Vagina (tissue), 2 donors: ENCODE results near the gene CC2D1A. TPM values are rescaled to one million over a fixed set of nuclear protein-coding genes. Genes with fewer than 3 reads are reported as not detected.

ENCODE experiments used
- DNase-seq, 2 donors: peaks; one replicate each; pipeline ENCODE4 v3.0.0-alpha.2; 2017; ENCODE audit errors: extremely low spot score in 2 of 2
- H3K27ac ChIP-seq: fragments of 200-600 bp; sonication (generic); one replicate; pipeline ENCODE4 v1.5.1; 2019
- H3K27me3 ChIP-seq: fragments of 200-600 bp; sonication (generic); one replicate; pipeline ENCODE4 v1.5.1; 2019
- H3K36me3 ChIP-seq, 2 donors: fragments of 200-600 bp; sonication (generic); one replicate each; pipeline ENCODE4 v1.5.1; 2017 to 2019
- H3K4me1 ChIP-seq: fragments of 200-600 bp; sonication (generic); one replicate; pipeline ENCODE4 v1.5.1; 2019
- H3K4me3 ChIP-seq, 2 donors: fragments of 200-600 bp; sonication (generic); 1 replicate in 1 of 2; 2 replicates in 1 of 2; pipeline ENCODE4 v1.5.1; 2016 to 2019
- H3K9me3 ChIP-seq: fragments of 200-600 bp; sonication (generic); one replicate; pipeline ENCODE4 v1.5.1; 2019
- POLR2A ChIP-seq, 2 donors: fragments of 450-650 bp; IDR thresholded peaks; one replicate each; pipeline ENCODE4 v1.6.1; 2017; ENCODE audit warnings: antibody characterized with exemption in 2 of 2, mild to moderate bottlenecking in 2 of 2, moderate library complexity in 2 of 2
- POLR2AphosphoS5 ChIP-seq, 2 donors: sonication (generic); formaldehyde crosslinking; IDR thresholded peaks; one replicate each; pipeline ENCODE4 v1.9.0; 2017; ENCODE audit warnings: antibody characterized with exemption in 2 of 2, mild to moderate bottlenecking in 2 of 2, low read depth in 1 of 2; ENCODE audit not compliant: insufficient read depth in 1 of 2
- intact Hi-C: fragments of 100-400 bp; cut with DNase I; formaldehyde crosslinking; loops from one replicate; pipeline ENCODE4 v1.15.1; 2023
- total RNA-seq: library from RNA; depleted of rRNA; stranded (reverse); fragments of >200 nt; gene quantifications from one replicate; pipeline ENCODE4 v1.2.3, GENCODE V29; 2016
- TF ChIP-seq, protein P1 (sequence below), 3 experiments: fragments of 450-650 bp in 2 of 3; fragments of 200-600 bp in 1 of 3; sonication (generic) in 1 of 3; IDR thresholded peaks; one replicate each; pipeline ENCODE4 v1.5.1; 2017 to 2019; ENCODE audit warnings: antibody characterized with exemption in 3 of 3, mild to moderate bottlenecking in 2 of 3, moderate library complexity in 2 of 3

CC2D1A gene
- total RNA-seq, 1 donor from 2014 or later: 44.4 TPM

DNA sequence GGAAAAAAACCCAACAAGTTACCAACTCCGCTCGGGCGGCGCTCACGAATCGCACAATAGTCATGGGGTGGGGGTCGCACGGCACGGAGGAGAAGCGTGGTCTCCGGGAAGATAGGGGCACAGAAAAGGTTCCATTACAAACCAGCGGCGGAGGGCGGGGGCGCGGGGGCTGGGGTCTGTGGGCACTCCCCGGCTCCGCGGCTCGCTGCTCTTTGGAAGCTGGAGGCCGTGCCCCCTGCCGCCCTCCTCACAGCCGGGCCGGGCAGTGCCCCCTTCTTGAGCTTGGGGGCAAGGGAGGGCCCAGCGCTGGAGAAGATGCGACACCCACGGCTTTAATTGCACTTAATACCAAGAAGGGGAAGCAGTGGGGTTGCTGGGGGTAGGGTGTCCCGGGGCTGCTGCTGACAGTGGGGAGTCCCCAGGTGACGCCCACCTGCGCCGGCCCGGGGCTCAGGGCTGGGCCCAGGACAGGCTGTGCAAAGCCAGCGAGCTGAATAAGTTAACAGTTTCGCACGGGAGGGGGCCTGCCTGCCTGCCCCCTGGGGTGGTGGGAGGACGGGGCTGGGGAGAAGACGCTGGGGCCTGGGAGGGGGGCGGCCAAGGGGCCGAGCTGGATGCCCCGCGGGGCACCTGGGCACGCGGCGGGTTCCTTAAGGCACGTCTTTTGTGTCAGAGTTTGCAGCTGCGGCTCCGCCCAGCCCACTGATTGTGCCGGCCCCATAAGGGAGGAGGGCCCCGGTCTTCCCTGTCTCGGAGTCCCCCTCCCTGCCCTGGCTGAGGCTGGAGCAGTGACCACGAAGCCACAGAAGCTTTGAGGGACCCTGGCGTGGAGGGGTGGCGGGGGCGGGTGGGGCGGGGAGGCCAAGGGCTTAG is 56.1 kb downstream of the CC2D1A start:
- H3K4me1 ChIP-seq: peaks cover 5% of the 10 kb centered on the region
- TF ChIP-seq POLR2A (IDR thresholded peaks at IDR 0.05) (no peak), POLR2AphosphoS5 (IDR thresholded peaks at IDR 0.05; ENCODE audit: insufficient read depth in 1 of 2, low read depth in 1 of 2) (no peak)
- TF ChIP-seq, protein P1, sequence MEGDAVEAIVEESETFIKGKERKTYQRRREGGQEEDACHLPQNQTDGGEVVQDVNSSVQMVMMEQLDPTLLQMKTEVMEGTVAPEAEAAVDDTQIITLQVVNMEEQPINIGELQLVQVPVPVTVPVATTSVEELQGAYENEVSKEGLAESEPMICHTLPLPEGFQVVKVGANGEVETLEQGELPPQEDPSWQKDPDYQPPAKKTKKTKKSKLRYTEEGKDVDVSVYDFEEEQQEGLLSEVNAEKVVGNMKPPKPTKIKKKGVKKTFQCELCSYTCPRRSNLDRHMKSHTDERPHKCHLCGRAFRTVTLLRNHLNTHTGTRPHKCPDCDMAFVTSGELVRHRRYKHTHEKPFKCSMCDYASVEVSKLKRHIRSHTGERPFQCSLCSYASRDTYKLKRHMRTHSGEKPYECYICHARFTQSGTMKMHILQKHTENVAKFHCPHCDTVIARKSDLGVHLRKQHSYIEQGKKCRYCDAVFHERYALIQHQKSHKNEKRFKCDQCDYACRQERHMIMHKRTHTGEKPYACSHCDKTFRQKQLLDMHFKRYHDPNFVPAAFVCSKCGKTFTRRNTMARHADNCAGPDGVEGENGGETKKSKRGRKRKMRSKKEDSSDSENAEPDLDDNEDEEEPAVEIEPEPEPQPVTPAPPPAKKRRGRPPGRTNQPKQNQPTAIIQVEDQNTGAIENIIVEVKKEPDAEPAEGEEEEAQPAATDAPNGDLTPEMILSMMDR (IDR thresholded peaks at IDR 0.05): no peak
- no peaks in the 10 kb centered on the region for H3K27me3 ChIP-seq
- intact Hi-C loops: no loop called here
- no peak for DNase-seq
- no peaks in the 10 kb centered on the region for H3K9me3 ChIP-seq
- peak overlapping the region; percentile 38 to 40 for H3K4me3 ChIP-seq
- peak overlapping the region; percentile 72 for H3K27ac ChIP-seq
- peaks cover 0 to 51% of the 10 kb centered on the region in 2 donors for H3K36me3 ChIP-seq

DNA sequence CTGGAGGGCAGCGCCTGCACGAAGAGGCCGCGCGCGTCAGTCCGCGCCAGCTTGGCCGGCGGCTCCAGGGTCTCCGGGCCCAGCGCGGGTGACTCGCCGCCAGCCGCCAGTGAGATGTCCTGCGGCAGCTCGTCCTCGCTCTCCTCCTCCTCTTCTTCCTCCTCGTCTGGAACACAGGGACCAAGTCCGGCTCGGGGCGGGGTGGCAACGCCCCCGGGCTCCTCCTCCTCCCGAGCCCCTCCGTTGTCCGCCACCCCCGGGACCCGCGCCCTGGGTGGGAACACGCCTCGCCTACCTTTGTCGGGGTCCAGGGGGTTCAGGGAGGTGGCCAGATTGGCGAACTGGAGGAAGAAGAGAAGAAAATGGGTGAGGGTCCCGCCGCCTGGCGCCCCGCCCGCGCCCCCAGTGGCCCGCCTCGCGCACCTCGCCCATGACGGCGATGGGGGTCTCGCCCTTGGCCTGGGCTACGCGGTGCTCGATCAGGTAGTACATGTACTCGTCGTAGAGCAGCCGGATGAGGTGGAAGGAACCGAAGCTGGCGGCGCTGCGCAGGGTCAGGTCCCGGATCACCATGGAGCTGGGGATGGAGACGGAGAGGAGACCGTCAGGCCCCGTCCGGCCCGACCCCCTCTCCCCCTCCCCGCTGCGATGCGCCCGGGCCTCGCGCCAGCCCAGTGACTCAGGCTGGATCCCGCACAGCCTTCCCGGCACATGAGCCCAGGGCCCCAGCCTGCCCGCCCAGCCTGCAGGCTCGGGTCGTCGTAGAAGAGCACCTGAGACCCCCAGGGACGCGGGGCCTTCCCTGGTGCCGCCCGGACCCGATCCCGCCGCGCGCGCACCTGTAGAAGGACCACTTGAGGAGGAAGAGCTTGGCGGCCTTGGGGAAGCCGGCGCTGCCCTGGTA is 57.0 kb downstream of the CC2D1A start:
- DNase-seq: no peak
- Histone ChIP-seq H3K27me3 (no peaks in the 10 kb centered on the region), H3K36me3 (peaks cover 0 to 55% of the 10 kb centered on the region in 2 donors), H3K4me1 (peaks cover 5% of the 10 kb centered on the region), H3K9me3 (no peaks in the 10 kb centered on the region), H3K4me3 (peak overlapping the region; percentile 38 to 40), H3K27ac (peak overlapping the region; percentile 72)
- TF ChIP-seq POLR2AphosphoS5 (IDR thresholded peaks at IDR 0.05; ENCODE audit: insufficient read depth in 1 of 2, low read depth in 1 of 2) (peak in 1 of 2 donors; percentile 55), POLR2A (IDR thresholded peaks at IDR 0.05) (no peak)
- TF ChIP-seq, protein P1 (IDR thresholded peaks at IDR 0.05): no peak
- intact Hi-C loops: no loop called here

DNA sequence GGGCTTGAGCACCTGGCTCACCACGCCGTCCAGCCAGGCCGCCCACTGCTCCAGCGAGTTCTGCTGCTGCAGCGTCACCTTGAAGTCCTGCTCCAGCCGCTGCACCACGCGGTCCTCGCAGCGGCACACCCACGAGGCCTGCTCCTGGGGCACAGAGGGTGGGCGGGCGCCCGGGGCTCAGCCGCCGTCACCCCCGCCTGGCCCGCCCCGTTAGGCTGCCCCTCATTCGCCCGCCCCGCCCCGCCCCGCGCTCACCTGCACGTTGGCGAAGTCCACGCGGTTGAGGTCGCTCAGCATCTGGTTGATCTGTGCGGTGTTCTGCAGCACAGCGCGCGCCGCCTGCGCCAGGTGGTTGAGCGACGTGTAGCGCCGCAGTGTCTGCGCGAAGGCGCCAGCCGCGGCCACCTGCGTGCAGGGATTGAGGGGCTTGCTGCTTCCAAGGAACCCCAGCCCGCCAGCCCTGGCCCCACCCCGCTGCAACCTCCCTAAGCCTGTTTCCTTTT is 57.7 kb downstream of the CC2D1A start:
- intact Hi-C loops: no loop called here
- Histone ChIP-seq H3K4me1 (peaks cover 5% of the 10 kb centered on the region), H3K27ac (peak overlapping the region; percentile 72), H3K4me3 (no peak overlapping the region), H3K9me3 (no peaks in the 10 kb centered on the region), H3K27me3 (no peaks in the 10 kb centered on the region), H3K36me3 (peaks cover 0 to 55% of the 10 kb centered on the region in 2 donors)
- TF ChIP-seq POLR2AphosphoS5 (IDR thresholded peaks at IDR 0.05; ENCODE audit: insufficient read depth in 1 of 2, low read depth in 1 of 2) (no peak), POLR2A (IDR thresholded peaks at IDR 0.05) (no peak)
- TF ChIP-seq, protein P1 (IDR thresholded peaks at IDR 0.05): no peak
- DNase-seq: no peak

DNA sequence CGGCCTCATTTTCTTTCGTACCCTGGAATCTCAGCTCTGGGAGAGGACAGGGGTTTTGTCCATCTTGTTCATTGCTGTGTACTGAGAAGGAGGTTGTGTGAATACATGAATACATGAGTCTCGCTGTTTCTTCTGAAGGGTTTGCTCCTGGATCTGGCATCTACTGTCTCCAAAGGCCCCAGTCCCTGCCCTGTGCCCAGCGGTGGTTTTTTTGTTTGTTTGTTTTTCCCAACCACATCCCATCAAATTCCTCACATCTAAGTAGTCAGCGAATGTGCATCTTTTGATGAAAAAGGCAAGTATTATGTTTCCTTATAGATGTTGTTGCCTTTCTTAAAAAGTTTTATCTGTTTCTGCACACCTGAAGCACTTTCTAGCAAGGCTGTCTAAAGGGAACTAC is 58.8 kb downstream of the CC2D1A start:
- Histone ChIP-seq H3K9me3 (no peaks in the 10 kb centered on the region), H3K36me3 (peaks cover 0 to 56% of the 10 kb centered on the region in 2 donors), H3K27ac (no peak overlapping the region), H3K27me3 (no peaks in the 10 kb centered on the region), H3K4me1 (peaks cover 5% of the 10 kb centered on the region), H3K4me3 (no peak overlapping the region)
- no peak for DNase-seq
- intact Hi-C loops: no loop called here
- TF ChIP-seq, protein P1 (IDR thresholded peaks at IDR 0.05): no peak
